Measurements from ENCODE around the gene RNF215. TPM values are rescaled to one million over a fixed set of nuclear protein-coding genes. Genes with fewer than 3 reads are reported as not detected.

The RNF215 gene
- total and polyA plus RNA-seq, 10 of the 15 experiments (the other 5 are each of a cell fraction or from before 2014, with no cell fraction given): 0.31 to 7.6 (median 3.0) TPM; not detected in 1

- FAIRE-seq (no peak), ATAC-seq (no peak), DNase-seq (ENCODE audit: low read depth, low spot score) (no peak)
- Histone ChIP-seq H3K36me3 (ENCODE audit: control insufficient read depth in 2 of 2, insufficient read depth in 2 of 2, low read length in 1 of 2) (peaks cover 3 to 11% of the 10 kb centered on the region in 2 experiments; a peak in 2 of 4 replicates), H3K4me3 (no peak overlapping the region), H3K27me3 (replicated peaks in 1 of 2; ENCODE audit: control insufficient read depth in 2 of 2, insufficient read depth in 2 of 2, low read length in 1 of 2) (no peaks in the 10 kb centered on the region), H3K79me2 (ENCODE audit: control insufficient read depth, insufficient read depth, low read length) (peaks cover 29% of the 10 kb centered on the region), H3K9ac (ENCODE audit: control insufficient read depth, insufficient read depth, low read length) (no peak overlapping the region), H3K4me1 (ENCODE audit: control insufficient read depth, insufficient read depth, low read length) (peaks cover 10% of the 10 kb centered on the region), H2AFZ (ENCODE audit: control insufficient read depth, low read depth, low read length) (no peak overlapping the region), H3K4me2 (ENCODE audit: control insufficient read depth, insufficient read depth) (no peak overlapping the region), H3K9me3 (replicated peaks; ENCODE audit: control insufficient read depth, insufficient read depth, low read length) (no peaks in the 10 kb centered on the region; the same call in 2 of the 3 replicates), H4K20me1 (ENCODE audit: control insufficient read depth, insufficient read depth) (no peaks in the 10 kb centered on the region), H3K27ac (ENCODE audit: control insufficient read depth, insufficient read depth) (no peak overlapping the region)
- ChIA-PET POLR2A (no interaction called here), CTCF (interaction anchor here (1.0 to 1.8 kb wide), 5 partner anchors 37 to 320 kb away, joined by 3 to 6 read pairs (median 4); partner anchors contain the start of gene RNF215), SMC1A (ENCODE audit: uncharacterized antibody, unreplicated experiment) (interaction anchor here (0.8 kb wide), 1 partner anchor 17 kb away, joined by 4 read pairs; no protein-coding TSS in a partner anchor), RAD21 (ENCODE audit: unreplicated experiment) (interaction anchor here (1.2 to 1.5 kb wide), 2 partner anchors 35 to 140 kb away, joined by 3 to 5 read pairs; no protein-coding TSS in a partner anchor)
- no TSS peak for BruUV-seq (replicated peaks)
- 94% methylated on average over 1 of the region's 1 CpG for WGBS (ENCODE audit: insufficient coverage, insufficient replicate concordance, low lambda C conversion rate, missing lambda C conversion rate)
- in situ Hi-C loops (cut with MboI): no loop called here
- TF ChIP-seq SIN3A (IDR thresholded peaks at IDR 0.05; ENCODE audit: low read depth, low read length) (no peak), NFYB (IDR thresholded peaks at IDR 0.05; ENCODE audit: insufficient read depth, low read depth, low read length) (0 out of 2 replicates have a peak, but pooled peaks have one; percentile 5)
- intact Hi-C loops (cut with micrococcal nuclease; ENCODE audit: unreplicated experiment): loop anchor here (2.0 kb wide), 1 partner anchor 139 kb away; the partner anchor contains the start of gene CASTOR1
Observed at GRCh38 chr22:30427871-30428270, 40.7 kb upstream of the RNF215 start.

- H2AFZ ChIP-seq (ENCODE audit: control insufficient read depth, low read depth, low read length): peak overlapping the region; percentile 38
- no TSS peak for BruUV-seq (replicated peaks)
- H3K4me3 ChIP-seq: peak overlapping the region; percentile 65
- peaks cover 20% of the 10 kb centered on the region for H3K4me1 ChIP-seq (ENCODE audit: control insufficient read depth, insufficient read depth, low read length)
- RAD21 ChIA-PET (ENCODE audit: unreplicated experiment): interaction anchor here (4.0 to 7.3 kb wide), 3 partner anchors 34 to 138 kb away, joined by 13 to 137 read pairs (median 64); partner anchors contain the start of genes CASTOR1, RNF215, SEC14L2 and TBC1D10A
- H4K20me1 ChIP-seq (ENCODE audit: control insufficient read depth, insufficient read depth): no peaks in the 10 kb centered on the region
- DNase-seq (ENCODE audit: low read depth, low spot score): peak; percentile 64
- peak; percentile 64 for ATAC-seq
- POLR2A ChIA-PET: interaction anchor here (1.0 to 6.4 kb wide), 2 partner anchors 8 to 35 kb away, joined by 3 to 60 read pairs; no protein-coding TSS in a partner anchor
- peak overlapping the region; percentile 85 for H3K9ac ChIP-seq (ENCODE audit: control insufficient read depth, insufficient read depth, low read length)
- no peak for FAIRE-seq
- peak overlapping the region; percentile 99 for H3K4me2 ChIP-seq (ENCODE audit: control insufficient read depth, insufficient read depth)
- peaks cover 3 to 11% of the 10 kb centered on the region in 2 experiments; a peak in 2 of 4 replicates for H3K36me3 ChIP-seq (ENCODE audit: control insufficient read depth in 2 of 2, insufficient read depth in 2 of 2, low read length in 1 of 2)
- WGBS (ENCODE audit: insufficient coverage, insufficient replicate concordance, low lambda C conversion rate, missing lambda C conversion rate): 47% methylated on average over 29 of the region's 29 CpGs
- CTCF ChIA-PET: interaction anchor here (0.8 to 7.5 kb wide), 14 partner anchors 7 to 319 kb away, joined by 3 to 172 read pairs (median 3); partner anchors contain the start of genes CASTOR1 and SEC14L2
- H3K9me3 ChIP-seq (replicated peaks; ENCODE audit: control insufficient read depth, insufficient read depth, low read length): no peaks in the 10 kb centered on the region; the same call in 2 of the 3 replicates
- in situ Hi-C loops (cut with MboI) (no loop called here), intact Hi-C loops (cut with micrococcal nuclease; ENCODE audit: unreplicated experiment) (loop anchor here (2.0 kb wide), 1 partner anchor 138 kb away; the partner anchor contains the start of gene CASTOR1)
- H3K79me2 ChIP-seq (ENCODE audit: control insufficient read depth, insufficient read depth, low read length): peaks cover 41% of the 10 kb centered on the region
- SMC1A ChIA-PET (ENCODE audit: uncharacterized antibody, unreplicated experiment): interaction anchor here (0.6 to 6.0 kb wide), 6 partner anchors 12 to 328 kb away, joined by 3 to 69 read pairs (median 5); partner anchors contain the start of gene RNF215
- H3K27ac ChIP-seq (ENCODE audit: control insufficient read depth, insufficient read depth): peak overlapping the region; percentile 82
- H3K27me3 ChIP-seq (replicated peaks in 1 of 2; ENCODE audit: control insufficient read depth in 2 of 2, insufficient read depth in 2 of 2, low read length in 1 of 2): no peaks in the 10 kb centered on the region
- TF ChIP-seq ESRRA (IDR thresholded peaks at IDR 0.05; ENCODE audit: low read length): peak; percentile 88; the same call in 1 of the 2 replicates
- no peak for TF ChIP-seq STAT1 (conservative IDR thresholded peaks at IDR 0.05)
- no peak for TF ChIP-seq FOS (IDR thresholded peaks at IDR 0.05; ENCODE audit: borderline replicate concordance, extremely low read depth, insufficient read length)
- TF ChIP-seq CTCF (IDR thresholded peaks at IDR 0.05 in 2 of 3, conservative IDR thresholded peaks at IDR 0.05 in 1 of 3; ENCODE audit: control insufficient read depth in 2 of 3, extremely low read depth in 1 of 3, insufficient read depth in 1 of 3, low read depth in 3 of 3, low read length in 3 of 3): peak; percentile 79 to 82 (median 81)
- peak; percentile 65; the same call in 1 of the 3 replicates for TF ChIP-seq POU2F2 (IDR thresholded peaks at IDR 0.05; ENCODE audit: borderline replicate concordance, low read depth, low read length)
- TF ChIP-seq RB1 (IDR thresholded peaks at IDR 0.05; ENCODE audit: borderline replicate concordance): 0 out of 2 replicates have a peak, but pooled peaks have one; percentile 32
- TF ChIP-seq SIX5 (IDR thresholded peaks at IDR 0.05; ENCODE audit: low read depth, low read length, severe bottlenecking): no peak
- TF ChIP-seq NFYA (IDR thresholded peaks at IDR 0.05; ENCODE audit: borderline replicate concordance, low read depth, low read length): no peak
- TF ChIP-seq TCF12 (IDR thresholded peaks at IDR 0.05; ENCODE audit: low read depth, low read length): peak; percentile 58; the same call in 1 of the 2 replicates
Observed at GRCh38 chr22:30426388-30427353, 39.5 kb upstream of the RNF215 start.

All from GM12878 (cell line).